ENCODE data around the gene LDHA.
"Not testable (repeated sequence)": the region's sequence is repeated elsewhere in the genome, so short reads cannot be mapped to it uniquely, and the experiment has no call there.

LDHA gene

GRCh38 chr11:18394928-18395734, 768 bp downstream of the LDHA start:
- DNase-seq (ENCODE audit: low spot score) = no peak

GRCh38 chr11:18395735-18396504, 1.6 kb downstream of the LDHA start:
- DNase-seq (ENCODE audit: low spot score) = peak; percentile 97

GRCh38 chr11:18397921-18398320, 3.6 kb downstream of the LDHA start:
- DNase-seq (ENCODE audit: low spot score) = no peak

- DNase-seq (ENCODE audit: low spot score) = not testable (repeated sequence)
These were observed 6.7 kb downstream of the LDHA start for GRCh38 chr11:18401077-18401476.

- DNase-seq (ENCODE audit: low spot score) = no peak
These were observed 9.7 kb downstream of the LDHA start for GRCh38 chr11:18404062-18404461.

GRCh38 chr11:18407400-18407799, 13.0 kb downstream of the LDHA start:
- DNase-seq (ENCODE audit: low spot score) = not testable (repeated sequence)

GRCh38 chr11:18408558-18409291, 14.4 kb downstream of the LDHA start:
- no peak for DNase-seq (ENCODE audit: low spot score)

- DNase-seq (ENCODE audit: low spot score) = no peak
These were observed 22.1 kb downstream of the LDHA start for GRCh38 chr11:18416459-18416858.

GRCh38 chr11:18419040-18419439, 24.7 kb downstream of the LDHA start:
- DNase-seq (ENCODE audit: low spot score) = no peak

- DNase-seq (ENCODE audit: low spot score) = no peak
These were observed 25.7 kb downstream of the LDHA start for GRCh38 chr11:18420067-18420466.

GRCh38 chr11:18427240-18427639, 32.9 kb downstream of the LDHA start:
- DNase-seq (ENCODE audit: low spot score) = no peak

- no peak for DNase-seq (ENCODE audit: low spot score)
These were observed 35.0 kb downstream of the LDHA start for GRCh38 chr11:18429332-18429731.

GRCh38 chr11:18438691-18439090, 44.3 kb downstream of the LDHA start:
- no peak for DNase-seq (ENCODE audit: low spot score)

- DNase-seq (ENCODE audit: low spot score) = no peak
These were observed 54.9 kb downstream of the LDHA start for GRCh38 chr11:18449251-18449650.

- peak; percentile 38 for DNase-seq (ENCODE audit: low spot score)
These were observed 58.6 kb downstream of the LDHA start for GRCh38 chr11:18452927-18453326.

GRCh38 chr11:18455686-18456372, 61.5 kb downstream of the LDHA start, which contains the start of gene LDHAL6A:
TSS of gene LDHAL6A (plus strand) at chr11:18455856. CDS start at chr11:18456681, 825 bp downstream.
- DNase-seq (ENCODE audit: low spot score) = no peak

GRCh38 chr11:18457450-18457849, 63.1 kb downstream of the LDHA start:
- no peak for DNase-seq (ENCODE audit: low spot score)

All from hepatic stellate cell (primary cell).